Mammary epithelial cell (primary cell): Measurements from ENCODE around the gene CMBL.

Source experiments
- EZH2 ChIP-seq: IDR thresholded peaks from 2 replicates; pipeline ENCODE4 v1.6.1; 2012; ENCODE audit warnings: low read length, inconsistent platforms, borderline replicate concordance
- TF ChIP-seq, protein P1 (sequence below), 2 donors: IDR thresholded peaks in 1 of 2; conservative IDR thresholded peaks in 1 of 2; 2 replicates each; pipeline ENCODE4 v1.5.1; 2011 to 2012; ENCODE audit warnings: inconsistent platforms in 2 of 2, low read length in 2 of 2, mild to moderate bottlenecking in 2 of 2, control low read depth in 1 of 2, low read depth in 1 of 2; ENCODE audit not compliant: insufficient read depth in 1 of 2; ENCODE audit errors: extremely low read depth in 1 of 2

GRCh38 chr5:10289353-10289752 lies 18.3 kb downstream of the CMBL start:
- TF ChIP-seq, protein P1, sequence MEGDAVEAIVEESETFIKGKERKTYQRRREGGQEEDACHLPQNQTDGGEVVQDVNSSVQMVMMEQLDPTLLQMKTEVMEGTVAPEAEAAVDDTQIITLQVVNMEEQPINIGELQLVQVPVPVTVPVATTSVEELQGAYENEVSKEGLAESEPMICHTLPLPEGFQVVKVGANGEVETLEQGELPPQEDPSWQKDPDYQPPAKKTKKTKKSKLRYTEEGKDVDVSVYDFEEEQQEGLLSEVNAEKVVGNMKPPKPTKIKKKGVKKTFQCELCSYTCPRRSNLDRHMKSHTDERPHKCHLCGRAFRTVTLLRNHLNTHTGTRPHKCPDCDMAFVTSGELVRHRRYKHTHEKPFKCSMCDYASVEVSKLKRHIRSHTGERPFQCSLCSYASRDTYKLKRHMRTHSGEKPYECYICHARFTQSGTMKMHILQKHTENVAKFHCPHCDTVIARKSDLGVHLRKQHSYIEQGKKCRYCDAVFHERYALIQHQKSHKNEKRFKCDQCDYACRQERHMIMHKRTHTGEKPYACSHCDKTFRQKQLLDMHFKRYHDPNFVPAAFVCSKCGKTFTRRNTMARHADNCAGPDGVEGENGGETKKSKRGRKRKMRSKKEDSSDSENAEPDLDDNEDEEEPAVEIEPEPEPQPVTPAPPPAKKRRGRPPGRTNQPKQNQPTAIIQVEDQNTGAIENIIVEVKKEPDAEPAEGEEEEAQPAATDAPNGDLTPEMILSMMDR (conservative IDR thresholded peaks at IDR 0.05 in 1 of 2, IDR thresholded peaks at IDR 0.05 in 1 of 2; ENCODE audit: extremely low read depth in 1 of 2, insufficient read depth in 1 of 2, low read depth in 1 of 2, low read length in 2 of 2), result no peak
- no peak for TF ChIP-seq EZH2
